ENCODE measurements around the gene PRTN3.

GRCh38 chr19:804419-805165, 36.2 kb upstream of the PRTN3 start:
- TF ChIP-seq POLR2A (IDR thresholded peaks at IDR 0.05) (no peak), CTCF (IDR thresholded peaks at IDR 0.05) (no peak), POLR2AphosphoS5 (IDR thresholded peaks at IDR 0.05) (no peak), EP300 (IDR thresholded peaks at IDR 0.05) (no peak)

Measured in suprapubic skin (tissue), 4 donors.